Omental fat pad (tissue), 4 donors: ENCODE data around the gene LSMEM2. TPM values are rescaled to one million over a fixed set of nuclear protein-coding genes. Genes with fewer than 3 reads are reported as not detected.
"Not testable (repeated sequence)": the region's sequence is repeated elsewhere in the genome, so short reads cannot be mapped to it uniquely, and the experiment has no call there.

Source experiments
- ATAC-seq: fragments of 150-250 bp; one replicate; pipeline ENCODE4 v1.9.1; 2016; ENCODE audit warnings: mild to moderate bottlenecking, moderate library complexity; ENCODE audit not compliant: low FRiP score
- DNase-seq: peaks from one replicate; pipeline ENCODE4 v3.0.0-alpha.2; 2019; ENCODE audit warnings: low spot score
- CTCF ChIP-seq, 3 donors: fragments of 450-650 bp; IDR thresholded peaks; one replicate each; pipeline ENCODE4 v1.5.1; 2016 to 2017; ENCODE audit warnings: antibody characterized with exemption in 3 of 3, mild to moderate bottlenecking in 3 of 3, moderate library complexity in 2 of 3
- total RNA-seq, 4 donors: library from RNA; depleted of rRNA; stranded (reverse); fragments of >200 nt; gene quantifications; one replicate each; pipeline ENCODE4 v1.1.0, GENCODE V29; 2016

The LSMEM2 gene
- total RNA-seq, 4 donors from 2014 or later, result not detected

GRCh38 chr3:50302095-50303012 is 23.5 kb downstream of the LSMEM2 start:
- TF ChIP-seq CTCF (IDR thresholded peaks at IDR 0.05), result no peak
- DNase-seq (no peak), ATAC-seq (no peak)

GRCh38 chr3:50303013-50303815 is 24.3 kb downstream of the LSMEM2 start, which contains the start of gene HYAL1:
Gene HYAL1 (minus strand): TSS chr3:50303574. CDS start chr3:50302956, 618 bp downstream.
- DNase-seq, result no peak
- TF ChIP-seq CTCF (IDR thresholded peaks at IDR 0.05), result no peak
- no peak for ATAC-seq

GRCh38 chr3:50304601-50305000 is 25.7 kb downstream of the LSMEM2 start:
- no peak for TF ChIP-seq CTCF (IDR thresholded peaks at IDR 0.05)
- ATAC-seq (no peak), DNase-seq (no peak)

- ATAC-seq, result not testable (repeated sequence)
These were observed 33.2 kb downstream of the LSMEM2 start for GRCh38 chr3:50312041-50312440.

GRCh38 chr3:50314342-50314741 is 35.5 kb downstream of the LSMEM2 start:
- no peak for DNase-seq
- TF ChIP-seq CTCF (IDR thresholded peaks at IDR 0.05), result no peak
- ATAC-seq, result no peak

More at GRCh38 chr3:50312041-50312440, 33.2 kb downstream of the LSMEM2 start:
- DNase-seq, result not testable (repeated sequence)

GRCh38 chr3:50314816-50315215 is 35.9 kb downstream of the LSMEM2 start:
- DNase-seq, result no peak
- no peak for ATAC-seq
- TF ChIP-seq CTCF (IDR thresholded peaks at IDR 0.05), result no peak

GRCh38 chr3:50316657-50317242 is 37.9 kb downstream of the LSMEM2 start:
- ATAC-seq, result peak; percentile 70
- TF ChIP-seq CTCF (IDR thresholded peaks at IDR 0.05), result no peak
- DNase-seq, result no peak
